Chondrocyte (in vitro differentiated cells): ENCODE data around the gene PIP5K1A. TPM values are rescaled to one million over a fixed set of nuclear protein-coding genes. Genes with fewer than 3 reads are reported as not detected.

Experiments used
- DNase-seq: peaks from one replicate; pipeline ENCODE4 v3.0.0; 2021; ENCODE audit warnings: mixed read lengths, low spot score
- H3K27ac Mint-ChIP-seq: one replicate; pipeline ENCODE4 v1.8.0; 2021; ENCODE audit warnings: mild to moderate bottlenecking, moderate library complexity, mixed read lengths; ENCODE audit not compliant: unreplicated experiment
- H3K27me3 Mint-ChIP-seq: 2 replicates; pipeline ENCODE4 v1.8.0; 2021; ENCODE audit warnings: low read depth, mixed read lengths
- H3K36me3 Mint-ChIP-seq: 2 replicates; pipeline ENCODE4 v1.8.0; 2021; ENCODE audit warnings: low read depth, mixed read lengths
- H3K4me1 Mint-ChIP-seq: 2 replicates; pipeline ENCODE4 v1.8.0; 2021; ENCODE audit warnings: low read depth, mild to moderate bottlenecking, mixed read lengths
- H3K4me3 Mint-ChIP-seq: one replicate; pipeline ENCODE4 v1.8.0; 2021; ENCODE audit warnings: mild to moderate bottlenecking, moderate library complexity, mixed read lengths; ENCODE audit not compliant: unreplicated experiment
- H3K9me3 Mint-ChIP-seq: 2 replicates; pipeline ENCODE4 v1.8.0; 2021; ENCODE audit warnings: low read depth, mixed read lengths
- total RNA-seq: library from RNA; stranded (reverse); gene quantifications from 3 replicates; pipeline ENCODE4 v1.2.1, GENCODE V29; 2021
- TF ChIP-seq, protein P1 (sequence below): fragments of 200-600 bp; sonication (generic); IDR thresholded peaks from 2 replicates; pipeline ENCODE4 v1.5.0; 2021; ENCODE audit warnings: antibody characterized with exemption, mild to moderate bottlenecking, moderate library complexity

PIP5K1A gene
- total RNA-seq, 1 donor from 2014 or later = 72.8 TPM

DNA sequence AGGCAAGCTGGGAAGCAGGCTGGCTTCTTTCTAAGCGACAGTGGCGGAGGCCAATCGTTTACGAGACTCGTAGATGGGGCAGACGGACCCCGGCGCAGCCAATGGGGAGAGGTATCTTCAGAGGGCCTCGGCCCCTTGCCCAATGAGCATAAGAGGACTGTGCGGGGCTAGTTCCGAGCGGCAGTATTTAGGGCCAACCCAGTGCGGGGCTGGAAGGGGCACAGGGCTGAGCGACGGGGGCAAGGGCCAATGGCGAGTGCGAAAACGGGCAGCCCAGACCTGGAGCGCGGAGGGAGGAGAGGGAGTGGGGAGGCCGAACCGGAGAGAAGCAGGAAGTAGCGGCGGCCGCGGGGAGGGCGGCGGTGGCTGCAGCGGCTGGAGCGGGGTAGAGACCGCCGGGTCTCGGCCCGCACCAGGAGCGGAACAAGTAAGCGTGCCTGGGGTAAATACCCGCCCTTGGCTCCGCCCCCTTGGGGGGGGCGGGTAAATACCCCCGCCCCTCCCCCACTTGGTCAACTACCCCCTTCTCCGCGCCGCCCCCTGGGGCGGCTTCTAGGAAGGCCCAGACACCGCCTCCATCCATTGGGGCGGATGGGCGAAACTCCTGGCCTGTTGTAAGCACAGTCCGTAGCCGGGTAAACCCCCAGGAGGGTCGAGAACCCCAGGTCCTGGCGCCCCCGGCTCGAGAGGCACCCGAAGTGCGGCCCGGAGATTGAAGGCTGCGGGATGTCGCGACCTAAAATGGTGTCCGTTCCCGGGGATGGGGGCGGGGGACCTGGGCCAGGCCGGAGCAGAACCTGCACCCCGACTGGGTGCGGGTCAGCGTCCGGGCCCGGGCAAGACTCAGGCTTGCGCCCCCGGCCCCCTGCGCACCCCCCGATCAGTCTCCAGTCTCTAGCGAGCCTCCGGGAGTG, 83.9 kb downstream of the PIP5K1A start, which contains the start of gene ZNF687:
TSS of gene ZNF687 (plus strand) at position 331 of the 914 bp plus-strand sequence. CDS start 3,993 bp downstream, outside the sequence.
- no peaks in the 10 kb centered on the region for H3K9me3 Mint-ChIP-seq
- H3K4me3 Mint-ChIP-seq = peak within 1 kb of the TSS; percentile 95
- H3K27ac Mint-ChIP-seq = peak within 1 kb of the TSS; percentile 100
- H3K4me1 Mint-ChIP-seq = peaks cover 18% of the 10 kb centered on the region
- TF ChIP-seq, protein P1, sequence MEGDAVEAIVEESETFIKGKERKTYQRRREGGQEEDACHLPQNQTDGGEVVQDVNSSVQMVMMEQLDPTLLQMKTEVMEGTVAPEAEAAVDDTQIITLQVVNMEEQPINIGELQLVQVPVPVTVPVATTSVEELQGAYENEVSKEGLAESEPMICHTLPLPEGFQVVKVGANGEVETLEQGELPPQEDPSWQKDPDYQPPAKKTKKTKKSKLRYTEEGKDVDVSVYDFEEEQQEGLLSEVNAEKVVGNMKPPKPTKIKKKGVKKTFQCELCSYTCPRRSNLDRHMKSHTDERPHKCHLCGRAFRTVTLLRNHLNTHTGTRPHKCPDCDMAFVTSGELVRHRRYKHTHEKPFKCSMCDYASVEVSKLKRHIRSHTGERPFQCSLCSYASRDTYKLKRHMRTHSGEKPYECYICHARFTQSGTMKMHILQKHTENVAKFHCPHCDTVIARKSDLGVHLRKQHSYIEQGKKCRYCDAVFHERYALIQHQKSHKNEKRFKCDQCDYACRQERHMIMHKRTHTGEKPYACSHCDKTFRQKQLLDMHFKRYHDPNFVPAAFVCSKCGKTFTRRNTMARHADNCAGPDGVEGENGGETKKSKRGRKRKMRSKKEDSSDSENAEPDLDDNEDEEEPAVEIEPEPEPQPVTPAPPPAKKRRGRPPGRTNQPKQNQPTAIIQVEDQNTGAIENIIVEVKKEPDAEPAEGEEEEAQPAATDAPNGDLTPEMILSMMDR = no peak
- H3K27me3 Mint-ChIP-seq = no peaks in the 10 kb centered on the region
- DNase-seq = peak; percentile 100
- peaks cover 8% of the 10 kb centered on the region for H3K36me3 Mint-ChIP-seq

DNA sequence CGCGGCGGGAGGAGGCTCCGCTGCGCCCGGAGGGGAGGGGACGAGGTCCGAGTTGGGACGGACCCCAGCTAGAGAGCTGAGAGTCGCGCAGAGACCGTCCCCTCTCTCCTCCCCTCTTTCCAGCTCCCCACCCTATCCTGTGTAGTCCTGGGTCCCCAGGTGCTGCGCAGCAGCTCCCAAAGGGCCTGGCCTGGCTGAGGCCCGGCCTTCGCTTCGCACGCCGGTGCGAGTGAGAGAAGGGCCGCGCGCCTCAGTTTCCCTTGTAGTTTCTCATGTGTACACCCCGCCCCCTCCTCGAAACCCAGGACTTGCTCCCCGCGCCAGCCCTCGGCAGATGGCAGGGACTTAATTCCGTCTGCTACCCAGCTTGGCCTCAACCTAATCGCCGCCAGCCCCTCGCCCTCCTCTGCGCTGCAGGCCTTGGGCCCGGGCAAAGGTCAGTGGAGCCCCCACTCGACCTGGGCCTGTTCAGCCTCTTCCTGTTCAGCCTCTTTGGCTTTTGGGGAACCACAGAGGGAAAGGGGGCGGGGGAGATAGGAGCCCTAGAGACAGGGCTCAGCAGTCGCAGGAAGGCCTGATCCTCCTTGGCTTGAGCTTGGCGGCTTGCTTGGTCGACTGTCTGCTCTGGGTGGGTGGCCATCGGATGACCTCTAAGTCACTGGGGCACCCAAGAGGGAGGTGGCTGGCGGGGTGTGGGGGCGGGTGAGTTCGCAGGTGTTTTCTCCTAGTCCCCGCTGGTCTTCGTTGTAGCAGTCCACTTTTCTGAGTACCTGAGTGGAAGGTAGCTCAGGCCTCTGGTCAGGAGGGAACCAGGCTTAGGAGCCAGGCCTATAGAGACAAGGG, 84.8 kb downstream of the PIP5K1A start:
- Mint-ChIP-seq H3K9me3 (no peaks in the 10 kb centered on the region), H3K4me1 (peaks cover 18% of the 10 kb centered on the region), H3K4me3 (peak overlapping the region; percentile 95), H3K27ac (peak overlapping the region; percentile 80), H3K36me3 (peaks cover 8% of the 10 kb centered on the region), H3K27me3 (no peaks in the 10 kb centered on the region)
- DNase-seq = peak; percentile 92
- TF ChIP-seq, protein P1 = no peak

DNA sequence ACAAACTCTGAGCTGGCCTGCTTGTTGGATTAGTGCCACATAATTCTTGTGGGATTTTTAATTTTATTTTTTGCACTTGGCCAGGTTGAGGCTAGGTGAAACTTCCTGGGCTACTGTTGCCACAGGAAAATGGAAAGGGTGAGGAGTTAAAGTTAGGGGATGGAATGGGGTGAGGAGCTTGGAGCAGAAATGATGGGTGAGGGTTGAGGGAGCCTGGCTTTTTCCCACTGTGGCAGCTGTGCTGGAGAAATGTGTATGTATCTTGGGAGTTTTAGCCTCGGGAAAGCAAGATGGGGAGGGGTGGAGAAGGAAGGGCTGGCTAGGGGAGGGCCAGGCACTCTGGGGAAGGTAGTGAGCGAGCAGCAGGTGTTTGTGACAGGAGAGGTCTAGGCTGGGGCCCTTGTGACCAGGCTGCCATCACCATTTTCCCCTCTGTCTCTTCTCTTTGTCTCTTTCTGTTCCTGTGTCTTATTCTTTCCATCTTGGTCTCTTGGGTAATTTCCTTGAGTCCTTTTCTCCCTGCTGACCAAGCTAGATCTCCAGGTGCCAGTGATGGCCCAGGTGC, 85.7 kb downstream of the PIP5K1A start:
- no peak for DNase-seq
- H3K27me3 Mint-ChIP-seq = no peaks in the 10 kb centered on the region
- H3K9me3 Mint-ChIP-seq = no peaks in the 10 kb centered on the region
- peak overlapping the region; percentile 78 for H3K27ac Mint-ChIP-seq
- H3K4me3 Mint-ChIP-seq = peak overlapping the region; percentile 95
- H3K36me3 Mint-ChIP-seq = peaks cover 17% of the 10 kb centered on the region
- TF ChIP-seq, protein P1 = no peak
- peaks cover 18% of the 10 kb centered on the region for H3K4me1 Mint-ChIP-seq

DNA sequence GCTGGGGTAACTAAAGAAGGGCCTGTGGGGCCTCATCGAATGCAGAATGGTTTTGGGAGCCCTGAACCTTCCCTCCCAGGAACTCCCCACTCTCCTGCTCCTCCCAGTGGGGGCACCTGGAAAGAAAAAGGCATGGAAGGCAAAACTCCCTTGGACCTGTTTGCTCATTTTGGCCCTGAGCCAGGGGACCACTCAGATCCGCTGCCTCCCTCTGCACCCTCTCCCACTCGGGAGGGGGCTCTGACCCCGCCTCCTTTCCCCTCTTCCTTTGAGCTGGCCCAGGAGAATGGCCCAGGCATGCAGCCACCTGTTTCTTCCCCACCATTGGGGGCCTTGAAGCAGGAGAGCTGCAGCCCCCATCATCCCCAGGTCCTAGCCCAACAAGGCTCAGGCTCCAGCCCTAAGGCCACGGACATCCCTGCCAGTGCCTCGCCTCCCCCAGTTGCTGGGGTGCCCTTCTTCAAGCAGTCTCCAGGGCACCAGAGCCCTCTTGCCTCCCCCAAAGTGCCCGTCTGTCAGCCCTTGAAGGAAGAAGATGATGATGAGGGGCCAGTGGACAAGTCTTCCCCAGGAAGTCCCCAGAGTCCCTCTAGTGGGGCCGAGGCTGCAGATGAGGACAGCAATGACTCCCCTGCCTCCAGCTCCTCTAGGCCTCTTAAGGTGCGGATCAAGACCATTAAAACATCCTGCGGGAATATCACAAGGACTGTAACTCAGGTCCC, 88.4 kb downstream of the PIP5K1A start:
- no peaks in the 10 kb centered on the region for H3K9me3 Mint-ChIP-seq
- peaks cover 18% of the 10 kb centered on the region for H3K4me1 Mint-ChIP-seq
- H3K4me3 Mint-ChIP-seq = no peak overlapping the region
- peak; percentile 65 for DNase-seq
- peaks cover 17% of the 10 kb centered on the region for H3K36me3 Mint-ChIP-seq
- H3K27ac Mint-ChIP-seq = no peak overlapping the region
- H3K27me3 Mint-ChIP-seq = no peaks in the 10 kb centered on the region
- TF ChIP-seq, protein P1 = no peak
